LHCN-M2 (cell line): Measurements from ENCODE around the gene NOL4L. TPM values are rescaled to one million over a fixed set of nuclear protein-coding genes. Genes with fewer than 3 reads are reported as not detected.

Experiments used
- total RNA-seq: library from RNA; depleted of rRNA; stranded (reverse); fragments of >200 nt; gene quantifications from 2 replicates; pipeline ENCODE4 v1.2.3, GENCODE V29; 2014; rRNA removed

NOL4L gene
- total RNA-seq, 1 experiment from 2014 or later, result 3.0 TPM

Other genes with a start within 250 kb of the NOL4L start
- 23.3 and 28.4 TPM in 2 replicates for gene ASXL1, start 227.0 kb downstream of the NOL4L start, total RNA-seq
- gene C20orf203, start 88.6 kb upstream of the NOL4L start, total RNA-seq, result not detected in 2 replicates
- 16.3 and 26.7 TPM in 2 replicates for gene COMMD7, start 158.1 kb upstream of the NOL4L start, total RNA-seq
- gene DNMT3B, start 177.1 kb upstream of the NOL4L start, total RNA-seq, result 1.2 TPM in 2 replicates
- 152 and 158 TPM in 2 replicates for gene MAPRE1, start 234.6 kb upstream of the NOL4L start, total RNA-seq